ENCODE results near the gene SLC37A1. TPM values are rescaled to one million over a fixed set of nuclear protein-coding genes. Genes with fewer than 3 reads are reported as not detected.
A peak's percentile ranks its signal among the peaks of the same experiment; 100 is the strongest.

SLC37A1 gene
- total and polyA plus RNA-seq, 9 of the 15 experiments (the other 6 are each of a cell fraction or from before 2014, with no cell fraction given), result 0.06 to 3.4 (median 0.40) TPM

DNA sequence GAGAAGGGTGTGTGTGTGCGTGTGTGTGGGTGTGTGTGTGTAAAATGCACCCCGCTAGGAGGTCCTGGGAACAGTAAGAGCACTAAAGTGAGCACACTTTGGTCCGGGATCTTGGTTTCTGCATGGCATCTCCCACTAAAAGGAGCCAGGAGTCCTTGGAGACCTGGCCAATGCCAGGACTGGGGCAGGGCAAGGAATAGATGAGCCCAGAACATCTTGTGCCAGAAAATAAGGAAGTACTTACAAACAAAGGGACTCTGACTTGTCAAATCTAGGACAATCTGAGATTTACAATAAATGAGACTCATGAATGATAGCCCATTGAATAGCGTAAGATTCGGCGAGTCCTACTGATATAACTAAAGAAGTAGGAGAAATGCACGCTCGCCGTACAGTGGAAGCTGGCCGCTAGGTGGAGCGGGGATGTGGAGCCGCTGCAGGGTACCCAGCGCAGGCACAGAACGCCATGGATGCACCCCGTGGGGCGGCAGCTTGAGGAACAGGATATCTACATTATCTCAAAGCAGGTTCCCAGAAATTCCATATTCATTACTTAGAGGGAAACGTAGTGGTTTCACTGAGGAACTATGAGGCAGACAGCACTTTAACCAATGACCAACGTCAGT is 7.1 kb downstream of the SLC37A1 start (continued):
- TF ChIP-seq, protein P1, sequence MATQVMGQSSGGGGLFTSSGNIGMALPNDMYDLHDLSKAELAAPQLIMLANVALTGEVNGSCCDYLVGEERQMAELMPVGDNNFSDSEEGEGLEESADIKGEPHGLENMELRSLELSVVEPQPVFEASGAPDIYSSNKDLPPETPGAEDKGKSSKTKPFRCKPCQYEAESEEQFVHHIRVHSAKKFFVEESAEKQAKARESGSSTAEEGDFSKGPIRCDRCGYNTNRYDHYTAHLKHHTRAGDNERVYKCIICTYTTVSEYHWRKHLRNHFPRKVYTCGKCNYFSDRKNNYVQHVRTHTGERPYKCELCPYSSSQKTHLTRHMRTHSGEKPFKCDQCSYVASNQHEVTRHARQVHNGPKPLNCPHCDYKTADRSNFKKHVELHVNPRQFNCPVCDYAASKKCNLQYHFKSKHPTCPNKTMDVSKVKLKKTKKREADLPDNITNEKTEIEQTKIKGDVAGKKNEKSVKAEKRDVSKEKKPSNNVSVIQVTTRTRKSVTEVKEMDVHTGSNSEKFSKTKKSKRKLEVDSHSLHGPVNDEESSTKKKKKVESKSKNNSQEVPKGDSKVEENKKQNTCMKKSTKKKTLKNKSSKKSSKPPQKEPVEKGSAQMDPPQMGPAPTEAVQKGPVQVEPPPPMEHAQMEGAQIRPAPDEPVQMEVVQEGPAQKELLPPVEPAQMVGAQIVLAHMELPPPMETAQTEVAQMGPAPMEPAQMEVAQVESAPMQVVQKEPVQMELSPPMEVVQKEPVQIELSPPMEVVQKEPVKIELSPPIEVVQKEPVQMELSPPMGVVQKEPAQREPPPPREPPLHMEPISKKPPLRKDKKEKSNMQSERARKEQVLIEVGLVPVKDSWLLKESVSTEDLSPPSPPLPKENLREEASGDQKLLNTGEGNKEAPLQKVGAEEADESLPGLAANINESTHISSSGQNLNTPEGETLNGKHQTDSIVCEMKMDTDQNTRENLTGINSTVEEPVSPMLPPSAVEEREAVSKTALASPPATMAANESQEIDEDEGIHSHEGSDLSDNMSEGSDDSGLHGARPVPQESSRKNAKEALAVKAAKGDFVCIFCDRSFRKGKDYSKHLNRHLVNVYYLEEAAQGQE (IDR thresholded peaks at IDR 0.05; ENCODE audit: borderline replicate concordance), result peak; percentile 25; the same call in 1 of the 2 replicates
- TF ChIP-seq, protein P1 (CRISPR knock-in tag; IDR thresholded peaks at IDR 0.05; ENCODE audit: low read depth), result no peak
- TF ChIP-seq SMARCA5 (IDR thresholded peaks at IDR 0.05), result no peak
- TF ChIP-seq FOXK2 (conservative IDR thresholded peaks at IDR 0.05 in 1 of 2, IDR thresholded peaks at IDR 0.05 in 1 of 2; ENCODE audit: low read depth in 2 of 2), result no peak
- TF ChIP-seq ZNF79 (CRISPR knock-in tag; IDR thresholded peaks at IDR 0.05; ENCODE audit: low read depth), result no peak
- no peak for TF ChIP-seq SMARCC2 (IDR thresholded peaks at IDR 0.05; ENCODE audit: low read depth)

All from K562 (cell line).